AG09309 (cell line): ENCODE results near the gene RRP15.
A peak's percentile ranks its signal among the peaks of the same experiment; 100 is the strongest.

Experiments
- DNase-seq: peaks from one replicate; pipeline ENCODE4 v3.0.0-alpha.2; 2010; ENCODE audit warnings: low read depth
- H3K4me3 ChIP-seq: 2 replicates; pipeline ENCODE4 v1.5.1; 2011; ENCODE audit warnings: mild to moderate bottlenecking, low read depth, low read length, moderate library complexity; ENCODE audit not compliant: control insufficient read depth
- TF ChIP-seq, protein P1 (sequence below): IDR thresholded peaks from 2 replicates; pipeline ENCODE4 v1.5.1; 2011; ENCODE audit warnings: mild to moderate bottlenecking, low read depth, low read length, inconsistent platforms; ENCODE audit not compliant: insufficient read depth, control insufficient read depth; ENCODE audit errors: missing control alignments

Gene RRP15

GRCh38 chr1:218292515-218292914 is 7.4 kb downstream of the RRP15 start:
- H3K4me3 ChIP-seq = no peak overlapping the region
- DNase-seq = no peak
- TF ChIP-seq, protein P1, sequence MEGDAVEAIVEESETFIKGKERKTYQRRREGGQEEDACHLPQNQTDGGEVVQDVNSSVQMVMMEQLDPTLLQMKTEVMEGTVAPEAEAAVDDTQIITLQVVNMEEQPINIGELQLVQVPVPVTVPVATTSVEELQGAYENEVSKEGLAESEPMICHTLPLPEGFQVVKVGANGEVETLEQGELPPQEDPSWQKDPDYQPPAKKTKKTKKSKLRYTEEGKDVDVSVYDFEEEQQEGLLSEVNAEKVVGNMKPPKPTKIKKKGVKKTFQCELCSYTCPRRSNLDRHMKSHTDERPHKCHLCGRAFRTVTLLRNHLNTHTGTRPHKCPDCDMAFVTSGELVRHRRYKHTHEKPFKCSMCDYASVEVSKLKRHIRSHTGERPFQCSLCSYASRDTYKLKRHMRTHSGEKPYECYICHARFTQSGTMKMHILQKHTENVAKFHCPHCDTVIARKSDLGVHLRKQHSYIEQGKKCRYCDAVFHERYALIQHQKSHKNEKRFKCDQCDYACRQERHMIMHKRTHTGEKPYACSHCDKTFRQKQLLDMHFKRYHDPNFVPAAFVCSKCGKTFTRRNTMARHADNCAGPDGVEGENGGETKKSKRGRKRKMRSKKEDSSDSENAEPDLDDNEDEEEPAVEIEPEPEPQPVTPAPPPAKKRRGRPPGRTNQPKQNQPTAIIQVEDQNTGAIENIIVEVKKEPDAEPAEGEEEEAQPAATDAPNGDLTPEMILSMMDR = no peak

DNA sequence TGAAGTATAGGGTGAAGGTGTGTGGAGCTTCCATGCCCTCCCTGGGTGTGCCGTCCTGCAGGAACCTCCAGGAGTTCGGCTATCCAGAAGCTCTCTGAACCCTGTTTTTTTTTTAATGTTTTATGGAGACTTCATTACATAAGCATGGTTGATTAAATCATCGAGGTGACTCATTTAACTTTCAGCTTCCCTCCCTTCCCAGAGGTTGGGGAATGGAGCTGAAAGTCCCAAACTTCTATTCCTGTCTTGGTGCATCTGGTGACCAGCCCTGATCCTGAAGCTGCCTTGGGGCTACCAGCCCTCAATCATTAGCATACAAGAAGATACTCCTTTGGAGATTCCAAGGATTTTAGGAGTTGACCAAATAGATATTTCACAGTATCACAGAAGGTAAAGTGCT is 9.5 kb downstream of the RRP15 start:
- DNase-seq = no peak
- no peak overlapping the region for H3K4me3 ChIP-seq
- TF ChIP-seq, protein P1 = no peak

DNA sequence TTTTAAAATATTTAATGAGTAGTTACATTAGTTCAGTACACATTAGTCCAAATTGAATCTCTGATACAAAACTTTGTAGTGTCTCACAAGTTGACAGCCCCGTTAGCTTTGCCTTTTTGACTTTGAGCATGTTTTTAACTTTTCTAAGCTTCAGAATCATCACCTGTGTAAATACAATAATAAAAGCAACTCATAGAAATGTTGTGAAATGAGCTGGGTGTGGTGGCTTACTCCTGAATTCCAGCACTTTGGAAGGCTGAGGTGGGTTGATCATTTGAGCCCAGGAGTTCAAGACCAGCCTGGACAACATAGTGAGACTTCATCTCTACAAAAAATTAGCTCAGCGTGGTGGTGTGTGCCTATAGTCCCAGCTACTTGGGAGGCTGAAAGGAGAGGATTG is 11.1 kb downstream of the RRP15 start:
- TF ChIP-seq, protein P1 = no peak
- no peak for DNase-seq
- no peak overlapping the region for H3K4me3 ChIP-seq

GRCh38 chr1:218297461-218297860 is 12.4 kb downstream of the RRP15 start:
- H3K4me3 ChIP-seq = no peak overlapping the region
- no peak for DNase-seq
- TF ChIP-seq, protein P1 = no peak

GRCh38 chr1:218297867-218298266 is 12.8 kb downstream of the RRP15 start:
- DNase-seq = no peak
- no peak overlapping the region for H3K4me3 ChIP-seq
- TF ChIP-seq, protein P1 = no peak

DNA sequence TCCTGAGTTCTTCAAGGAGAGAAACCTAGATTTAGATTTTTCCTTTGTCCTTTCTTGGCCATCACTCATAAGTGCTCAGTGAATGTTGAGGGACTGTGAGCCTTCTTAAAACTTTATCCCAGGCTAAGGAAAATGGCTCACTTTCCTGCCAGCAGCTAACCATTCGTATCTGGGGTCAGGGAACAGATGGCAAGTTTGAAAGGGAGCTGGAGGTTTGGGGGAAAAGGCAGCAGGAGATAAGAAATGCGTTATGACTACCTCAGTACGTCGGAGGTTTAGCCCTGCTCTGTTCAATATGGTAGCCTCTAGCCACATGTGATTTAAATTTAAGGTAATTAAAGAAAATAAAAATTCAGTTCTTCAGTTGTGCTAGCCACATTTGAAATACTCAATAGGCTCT is 13.3 kb downstream of the RRP15 start:
- TF ChIP-seq, protein P1 = no peak
- no peak for DNase-seq

DNA sequence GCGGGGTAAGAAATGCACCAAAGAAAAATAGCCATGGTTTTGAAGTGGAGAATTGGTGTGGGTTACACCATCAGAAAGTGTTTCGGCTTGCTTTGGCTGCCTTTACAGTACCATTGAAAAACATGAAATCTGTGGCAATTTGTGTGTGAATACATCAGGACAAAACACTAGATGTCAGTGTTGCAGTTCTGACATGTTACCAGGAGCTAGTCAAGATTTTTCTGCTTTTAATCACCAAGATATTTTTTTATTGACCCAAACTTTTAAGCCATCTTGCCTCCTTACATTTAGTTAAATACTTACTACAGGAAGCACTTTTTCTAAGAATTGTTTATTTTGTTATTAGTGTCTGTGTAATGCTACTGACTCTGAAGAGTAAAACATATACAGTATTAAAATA is 14.3 kb downstream of the RRP15 start:
- TF ChIP-seq, protein P1 = peak; percentile 61
- no peak overlapping the region for H3K4me3 ChIP-seq
- peak; percentile 49 for DNase-seq

More for the DNA sequence above, 13.3 kb downstream of the RRP15 start:
- H3K4me3 ChIP-seq = no peak overlapping the region
